GM12878 (cell line): Measurements from ENCODE around the gene ERFL. TPM values are rescaled to one million over a fixed set of nuclear protein-coding genes. Genes with fewer than 3 reads are reported as not detected.

Experiments used
- BHLHE40 ChIP-seq, 2 experiments: fragments of 450-650 bp in 1 of 2; IDR thresholded peaks; 2 replicates each; pipeline ENCODE4 v1.6.1; 2011 to 2017; ENCODE audit warnings: low read depth in 2 of 2, borderline replicate concordance in 1 of 2, improper control_type of control experiment in 1 of 2, low read length in 1 of 2, mild to moderate bottlenecking in 1 of 2
- CBX5 ChIP-seq: sonication (generic); IDR thresholded peaks from 2 replicates; pipeline ENCODE4 v1.6.1; 2016; ENCODE audit warnings: low read depth, moderate library complexity, mild to moderate bottlenecking, inconsistent platforms
- NFYA ChIP-seq: IDR thresholded peaks from 2 replicates; pipeline ENCODE4 v1.6.1; 2011; ENCODE audit warnings: low read depth, mild to moderate bottlenecking, low read length, improper control_type of control experiment, borderline replicate concordance
- RB1 ChIP-seq: fragments of 450-650 bp; formaldehyde crosslinking; IDR thresholded peaks from 2 replicates; pipeline ENCODE4 v1.6.1; 2017; ENCODE audit warnings: mild to moderate bottlenecking, borderline replicate concordance
- RFX5 ChIP-seq: IDR thresholded peaks from 2 replicates; pipeline ENCODE4 v1.6.1; 2011; ENCODE audit warnings: low read depth, low read length, improper control_type of control experiment
- polyA plus RNA-seq, 11 experiments: library from polyadenylated mRNA; depleted of rRNA in 4 of 11; unstranded in 6 of 11; stranded (reverse) in 5 of 11; fragments of >200 nt; fragmentation: Nextera tagmentation in 4 of 11; fragmentation: Illumina TruSeq in 1 of 11; extraction: Ambion mirVana in 4 of 11; extraction: Trizol in 1 of 11; gene quantifications; 1 replicate in 1 of 11; 2 replicates in 10 of 11; pipeline versions ENCODE4 v1.2.1 to v1.2.3, GENCODE V29; 2011 to 2016; ENCODE audit warnings: inconsistent platforms in 2 of 11, missing spikeins in 2 of 11, low read depth in 1 of 11
- total RNA-seq, 4 experiments: library from RNA; depleted of rRNA in 3 of 4; stranded (reverse); fragments of >200 nt in 3 of 4; fragmentation: Illumina TruSeq in 1 of 4; extraction: Trizol in 1 of 4; gene quantifications; 2 replicates each; pipeline versions ENCODE4 v1.2.1 to v1.2.3, GENCODE V29; 2013 to 2021
- TF ChIP-seq, protein P1 (sequence below): IDR thresholded peaks from 2 replicates; pipeline ENCODE4 v1.6.1; 2012; ENCODE audit warnings: low read length, inconsistent platforms
- TF ChIP-seq, protein P2 (sequence below): fragments of 450-650 bp; IDR thresholded peaks from 2 replicates; pipeline ENCODE4 v1.6.1; 2017; ENCODE audit warnings: antibody characterized with exemption, mild to moderate bottlenecking, moderate library complexity
- TF ChIP-seq, protein P3 (sequence below): IDR thresholded peaks from 2 replicates; pipeline ENCODE4 v1.6.1; 2012; ENCODE audit warnings: low read depth, low read length, improper control_type of control experiment
- TF ChIP-seq, protein P4 (sequence below): fragments of 450-650 bp; IDR thresholded peaks from 2 replicates; pipeline ENCODE4 v1.6.1; 2016; ENCODE audit warnings: mild to moderate bottlenecking, moderate library complexity, borderline replicate concordance

Gene ERFL
- total and polyA plus RNA-seq, 10 of the 15 experiments (the other 5 are each of a cell fraction or from before 2014, with no cell fraction given) = 0.04 to 0.10 (median 0.05) TPM; not detected in 7

DNA sequence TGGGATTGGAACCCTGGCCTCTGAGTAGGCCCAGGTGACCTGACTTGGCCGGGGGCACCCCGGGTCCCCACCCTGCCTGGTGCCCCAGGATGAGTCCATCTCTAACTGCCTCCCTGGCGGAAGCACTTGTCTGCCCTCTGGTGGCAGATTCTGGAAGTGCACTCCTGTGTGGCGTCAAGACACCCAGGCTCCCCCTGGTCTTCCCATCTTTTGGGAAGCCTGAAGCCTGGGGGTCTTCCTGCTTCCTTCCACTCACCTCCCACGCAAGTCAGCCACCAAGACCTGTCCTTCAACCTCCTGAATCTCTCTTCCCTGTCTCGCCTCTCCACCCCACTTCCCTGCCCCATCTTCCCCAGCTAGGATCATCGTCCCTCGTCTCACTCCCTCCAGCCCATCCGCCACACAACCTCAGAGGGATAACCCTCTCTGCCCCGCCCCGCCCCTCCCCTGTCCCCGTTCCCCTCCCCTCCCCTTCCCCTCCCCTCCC lies 23.5 kb upstream of the ERFL start (continued):
- TF ChIP-seq, protein P1, sequence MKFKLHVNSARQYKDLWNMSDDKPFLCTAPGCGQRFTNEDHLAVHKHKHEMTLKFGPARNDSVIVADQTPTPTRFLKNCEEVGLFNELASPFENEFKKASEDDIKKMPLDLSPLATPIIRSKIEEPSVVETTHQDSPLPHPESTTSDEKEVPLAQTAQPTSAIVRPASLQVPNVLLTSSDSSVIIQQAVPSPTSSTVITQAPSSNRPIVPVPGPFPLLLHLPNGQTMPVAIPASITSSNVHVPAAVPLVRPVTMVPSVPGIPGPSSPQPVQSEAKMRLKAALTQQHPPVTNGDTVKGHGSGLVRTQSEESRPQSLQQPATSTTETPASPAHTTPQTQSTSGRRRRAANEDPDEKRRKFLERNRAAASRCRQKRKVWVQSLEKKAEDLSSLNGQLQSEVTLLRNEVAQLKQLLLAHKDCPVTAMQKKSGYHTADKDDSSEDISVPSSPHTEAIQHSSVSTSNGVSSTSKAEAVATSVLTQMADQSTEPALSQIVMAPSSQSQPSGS = no peak
- TF ChIP-seq, protein P2, sequence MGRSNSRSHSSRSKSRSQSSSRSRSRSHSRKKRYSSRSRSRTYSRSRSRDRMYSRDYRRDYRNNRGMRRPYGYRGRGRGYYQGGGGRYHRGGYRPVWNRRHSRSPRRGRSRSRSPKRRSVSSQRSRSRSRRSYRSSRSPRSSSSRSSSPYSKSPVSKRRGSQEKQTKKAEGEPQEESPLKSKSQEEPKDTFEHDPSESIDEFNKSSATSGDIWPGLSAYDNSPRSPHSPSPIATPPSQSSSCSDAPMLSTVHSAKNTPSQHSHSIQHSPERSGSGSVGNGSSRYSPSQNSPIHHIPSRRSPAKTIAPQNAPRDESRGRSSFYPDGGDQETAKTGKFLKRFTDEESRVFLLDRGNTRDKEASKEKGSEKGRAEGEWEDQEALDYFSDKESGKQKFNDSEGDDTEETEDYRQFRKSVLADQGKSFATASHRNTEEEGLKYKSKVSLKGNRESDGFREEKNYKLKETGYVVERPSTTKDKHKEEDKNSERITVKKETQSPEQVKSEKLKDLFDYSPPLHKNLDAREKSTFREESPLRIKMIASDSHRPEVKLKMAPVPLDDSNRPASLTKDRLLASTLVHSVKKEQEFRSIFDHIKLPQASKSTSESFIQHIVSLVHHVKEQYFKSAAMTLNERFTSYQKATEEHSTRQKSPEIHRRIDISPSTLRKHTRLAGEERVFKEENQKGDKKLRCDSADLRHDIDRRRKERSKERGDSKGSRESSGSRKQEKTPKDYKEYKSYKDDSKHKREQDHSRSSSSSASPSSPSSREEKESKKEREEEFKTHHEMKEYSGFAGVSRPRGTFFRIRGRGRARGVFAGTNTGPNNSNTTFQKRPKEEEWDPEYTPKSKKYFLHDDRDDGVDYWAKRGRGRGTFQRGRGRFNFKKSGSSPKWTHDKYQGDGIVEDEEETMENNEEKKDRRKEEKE = no peak
- TF ChIP-seq RB1 (peak; percentile 62; the same call in 1 of the 2 replicates), RFX5 (no peak), BHLHE40 (IDR thresholded peaks at IDR 0.05; ENCODE audit: borderline replicate concordance in 1 of 2, low read depth in 2 of 2, low read length in 1 of 2) (0 out of 4 replicates have a peak, but pooled peaks have one; percentile 8 to 11), NFYA (no peak), CBX5 (no peak)
- TF ChIP-seq, protein P3, sequence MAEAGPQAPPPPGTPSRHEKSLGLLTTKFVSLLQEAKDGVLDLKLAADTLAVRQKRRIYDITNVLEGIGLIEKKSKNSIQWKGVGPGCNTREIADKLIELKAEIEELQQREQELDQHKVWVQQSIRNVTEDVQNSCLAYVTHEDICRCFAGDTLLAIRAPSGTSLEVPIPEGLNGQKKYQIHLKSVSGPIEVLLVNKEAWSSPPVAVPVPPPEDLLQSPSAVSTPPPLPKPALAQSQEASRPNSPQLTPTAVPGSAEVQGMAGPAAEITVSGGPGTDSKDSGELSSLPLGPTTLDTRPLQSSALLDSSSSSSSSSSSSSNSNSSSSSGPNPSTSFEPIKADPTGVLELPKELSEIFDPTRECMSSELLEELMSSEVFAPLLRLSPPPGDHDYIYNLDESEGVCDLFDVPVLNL = no peak
- TF ChIP-seq, protein P4, sequence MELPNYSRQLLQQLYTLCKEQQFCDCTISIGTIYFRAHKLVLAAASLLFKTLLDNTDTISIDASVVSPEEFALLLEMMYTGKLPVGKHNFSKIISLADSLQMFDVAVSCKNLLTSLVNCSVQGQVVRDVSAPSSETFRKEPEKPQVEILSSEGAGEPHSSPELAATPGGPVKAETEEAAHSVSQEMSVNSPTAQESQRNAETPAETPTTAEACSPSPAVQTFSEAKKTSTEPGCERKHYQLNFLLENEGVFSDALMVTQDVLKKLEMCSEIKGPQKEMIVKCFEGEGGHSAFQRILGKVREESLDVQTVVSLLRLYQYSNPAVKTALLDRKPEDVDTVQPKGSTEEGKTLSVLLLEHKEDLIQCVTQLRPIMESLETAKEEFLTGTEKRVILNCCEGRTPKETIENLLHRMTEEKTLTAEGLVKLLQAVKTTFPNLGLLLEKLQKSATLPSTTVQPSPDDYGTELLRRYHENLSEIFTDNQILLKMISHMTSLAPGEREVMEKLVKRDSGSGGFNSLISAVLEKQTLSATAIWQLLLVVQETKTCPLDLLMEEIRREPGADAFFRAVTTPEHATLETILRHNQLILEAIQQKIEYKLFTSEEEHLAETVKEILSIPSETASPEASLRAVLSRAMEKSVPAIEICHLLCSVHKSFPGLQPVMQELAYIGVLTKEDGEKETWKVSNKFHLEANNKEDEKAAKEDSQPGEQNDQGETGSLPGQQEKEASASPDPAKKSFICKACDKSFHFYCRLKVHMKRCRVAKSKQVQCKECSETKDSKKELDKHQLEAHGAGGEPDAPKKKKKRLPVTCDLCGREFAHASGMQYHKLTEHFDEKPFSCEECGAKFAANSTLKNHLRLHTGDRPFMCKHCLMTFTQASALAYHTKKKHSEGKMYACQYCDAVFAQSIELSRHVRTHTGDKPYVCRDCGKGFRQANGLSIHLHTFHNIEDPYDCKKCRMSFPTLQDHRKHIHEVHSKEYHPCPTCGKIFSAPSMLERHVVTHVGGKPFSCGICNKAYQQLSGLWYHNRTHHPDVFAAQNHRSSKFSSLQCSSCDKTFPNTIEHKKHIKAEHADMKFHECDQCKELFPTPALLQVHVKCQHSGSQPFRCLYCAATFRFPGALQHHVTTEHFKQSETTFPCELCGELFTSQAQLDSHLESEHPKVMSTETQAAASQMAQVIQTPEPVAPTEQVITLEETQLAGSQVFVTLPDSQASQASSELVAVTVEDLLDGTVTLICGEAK = no peak
